Caco-2 (cell line): ENCODE measurements around the gene SPTLC1. TPM values are rescaled to one million over a fixed set of nuclear protein-coding genes. Genes with fewer than 3 reads are reported as not detected.

Experiments used
- BruUV-seq: library from RNA; stranded (reverse); fragments of 400-500 nt; replicated peaks from 2 replicates; lab custom pipeline; 2021; lab: Mats Ljungman, UMichigan
- CTCF ChIA-PET: fragments of 300-600 bp; sonication (Branson Sonifier 250); formaldehyde crosslinking; loops from one replicate; lab custom pipeline; 2022; ENCODE audit warnings: antibody characterized with exemption; lab: Charles Lee
- POLR2A ChIA-PET: fragments of 300-600 bp; sonication (Branson Sonifier 250); formaldehyde crosslinking; loops from one replicate; lab custom pipeline; 2022; ENCODE audit warnings: antibody characterized with exemption; lab: Charles Lee
- DNase-seq, 2 experiments: peaks; one replicate each; pipeline versions ENCODE4 v3.0.0 to v3.0.0-alpha.2; 2020 to 2022
- H3K27me3 ChIP-seq: replicated peaks from 2 replicates; pipeline ENCODE4 v1.6.0; 2011; ENCODE audit warnings: low read length; ENCODE audit not compliant: control insufficient read depth, insufficient read depth
- H3K36me3 ChIP-seq: 2 replicates; pipeline ENCODE4 v1.5.1; 2011; ENCODE audit warnings: low read length; ENCODE audit not compliant: control insufficient read depth, insufficient read depth
- H3K4me1 ChIP-seq: fragments of 250-450 bp; sonication (Bioruptor Pico); 2 replicates; pipeline ENCODE4 v1.5.1; 2020; ENCODE audit warnings: mild to moderate bottlenecking
- H3K4me3 ChIP-seq: 2 replicates; pipeline ENCODE4 v1.5.1; 2011; ENCODE audit warnings: low read depth, mild to moderate bottlenecking, control low read depth, low read length
- H3K9me3 ChIP-seq: fragments of 250-450 bp; sonication (Bioruptor Pico); 2 replicates; pipeline ENCODE4 v1.5.1; 2020; ENCODE audit warnings: mild to moderate bottlenecking, moderate library complexity
- H3K27ac Mint-ChIP-seq: one replicate; pipeline ENCODE4 v1.8.0; 2022; ENCODE audit warnings: mixed read lengths; ENCODE audit not compliant: unreplicated experiment
- H3K27me3 Mint-ChIP-seq: one replicate; pipeline ENCODE4 v1.8.0; 2022; ENCODE audit warnings: mixed read lengths; ENCODE audit not compliant: insufficient read depth, unreplicated experiment
- H3K36me3 Mint-ChIP-seq: one replicate; pipeline ENCODE4 v1.8.0; 2022; ENCODE audit warnings: mild to moderate bottlenecking, mixed read lengths; ENCODE audit not compliant: insufficient read depth, unreplicated experiment
- H3K4me1 Mint-ChIP-seq: one replicate; pipeline ENCODE4 v1.8.0; 2022; ENCODE audit warnings: low read depth, mixed read lengths; ENCODE audit not compliant: unreplicated experiment
- H3K4me3 Mint-ChIP-seq: one replicate; pipeline ENCODE4 v1.8.0; 2022; ENCODE audit warnings: mild to moderate bottlenecking, moderate library complexity, mixed read lengths; ENCODE audit not compliant: unreplicated experiment
- H3K9me3 Mint-ChIP-seq: one replicate; pipeline ENCODE4 v1.8.0; 2022; ENCODE audit warnings: mixed read lengths; ENCODE audit not compliant: unreplicated experiment
- CTCF ChIP-seq, 2 experiments: fragments of 200-600 bp in 1 of 2; IDR thresholded peaks; 1 replicate in 1 of 2; 2 replicates in 1 of 2; pipeline versions ENCODE4 v1.5.1 to v1.8.0; 2011 to 2022; ENCODE audit warnings: antibody characterized with exemption in 1 of 2, control low read depth in 1 of 2, inconsistent platforms in 1 of 2, low read depth in 1 of 2, low read length in 1 of 2, mild to moderate bottlenecking in 1 of 2, moderate library complexity in 1 of 2; ENCODE audit not compliant: insufficient read depth in 1 of 2, severe bottlenecking in 1 of 2, unreplicated experiment in 1 of 2
- intact Hi-C: fragments of 100-400 bp; cut with micrococcal nuclease; formaldehyde crosslinking; loops from one replicate; pipeline ENCODE4 v1.10.0; 2022; ENCODE audit not compliant: unreplicated experiment
- total RNA-seq: library from RNA; stranded (reverse); gene quantifications from 2 replicates; pipeline ENCODE4 v1.2.3, GENCODE V29; 2022

The SPTLC1 gene
- total RNA-seq, 1 experiment from 2014 or later, result 43.6 TPM

GRCh38 chr9:92047500-92047899 lies 67.7 kb downstream of the SPTLC1 start:
- POLR2A ChIA-PET, result no interaction called here
- Histone ChIP-seq H3K4me3 (no peak overlapping the region), H3K9me3 (no peaks in the 10 kb centered on the region), H3K4me1 (no peaks in the 10 kb centered on the region), H3K27me3 (no peaks in the 10 kb centered on the region), H3K36me3 (no peaks in the 10 kb centered on the region)
- Mint-ChIP-seq H3K27me3 (no peaks in the 10 kb centered on the region), H3K27ac (no peak overlapping the region), H3K4me3 (no peak overlapping the region), H3K4me1 (no peaks in the 10 kb centered on the region), H3K36me3 (peaks cover 47% of the 10 kb centered on the region), H3K9me3 (peaks cover 19% of the 10 kb centered on the region)
- intact Hi-C loops, result no loop called here
- CTCF ChIA-PET, result no interaction called here
- no peak for DNase-seq
- no TSS peak for BruUV-seq
- no peak for TF ChIP-seq CTCF (IDR thresholded peaks at IDR 0.05; ENCODE audit: insufficient read depth in 1 of 2, low read depth in 1 of 2, low read length in 1 of 2, severe bottlenecking in 1 of 2, unreplicated experiment in 1 of 2)

DNA sequence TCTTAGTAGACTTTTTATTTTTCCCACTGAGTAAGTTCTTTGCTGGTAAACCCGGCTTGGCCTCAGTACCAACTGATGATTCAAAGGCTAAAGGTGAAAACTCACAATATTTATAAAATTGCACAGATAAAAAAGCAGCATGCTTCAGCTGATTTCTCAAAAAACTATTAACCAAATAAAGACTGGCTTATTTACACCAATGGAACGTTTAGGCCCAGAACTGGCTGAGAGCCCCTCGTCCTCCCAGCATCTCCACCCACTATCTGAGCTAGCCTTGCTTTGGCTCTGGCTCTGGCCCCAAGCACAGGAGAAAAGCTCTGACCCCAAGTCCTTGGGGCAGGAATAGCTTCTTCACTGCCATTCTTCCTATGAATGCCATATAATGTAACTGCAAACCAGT lies 68.5 kb downstream of the SPTLC1 start:
- CTCF ChIA-PET, result no interaction called here
- POLR2A ChIA-PET, result no interaction called here
- TF ChIP-seq CTCF (IDR thresholded peaks at IDR 0.05; ENCODE audit: insufficient read depth in 1 of 2, low read depth in 1 of 2, low read length in 1 of 2, severe bottlenecking in 1 of 2, unreplicated experiment in 1 of 2), result no peak
- peaks cover 55% of the 10 kb centered on the region for H3K36me3 Mint-ChIP-seq
- H3K27ac Mint-ChIP-seq, result no peak overlapping the region
- no peak overlapping the region for H3K4me3 Mint-ChIP-seq
- peaks cover 23% of the 10 kb centered on the region for H3K9me3 Mint-ChIP-seq
- DNase-seq, result no peak
- no TSS peak for BruUV-seq
- Histone ChIP-seq H3K4me1 (no peaks in the 10 kb centered on the region), H3K4me3 (no peak overlapping the region), H3K36me3 (no peaks in the 10 kb centered on the region), H3K9me3 (peaks cover 4% of the 10 kb centered on the region; the same call in 1 of the 2 replicates), H3K27me3 (no peaks in the 10 kb centered on the region)
- intact Hi-C loops, result no loop called here
- no peaks in the 10 kb centered on the region for H3K27me3 Mint-ChIP-seq
- no peaks in the 10 kb centered on the region for H3K4me1 Mint-ChIP-seq

DNA sequence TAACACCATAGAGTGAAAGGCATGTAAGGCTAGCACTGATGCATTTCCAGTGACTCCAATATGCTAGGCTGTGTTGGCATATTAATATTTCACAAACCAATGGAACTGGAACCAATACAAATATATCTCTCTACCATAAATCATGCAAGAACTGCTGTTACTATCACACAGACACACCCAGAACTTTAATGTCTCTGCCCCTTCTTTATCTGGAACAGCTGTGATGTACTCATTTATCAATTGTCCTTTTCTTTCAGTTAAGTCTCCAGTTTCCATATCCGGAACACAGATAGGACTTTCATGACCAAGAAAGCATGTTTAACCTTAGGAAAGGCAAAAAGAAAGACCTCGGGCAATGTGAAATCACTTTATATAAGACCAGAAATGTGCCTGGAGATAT lies 70.3 kb downstream of the SPTLC1 start:
- Histone ChIP-seq H3K4me3 (no peak overlapping the region), H3K4me1 (no peaks in the 10 kb centered on the region), H3K27me3 (no peaks in the 10 kb centered on the region), H3K9me3 (peaks cover 4% of the 10 kb centered on the region; the same call in 1 of the 2 replicates), H3K36me3 (no peaks in the 10 kb centered on the region)
- H3K27me3 Mint-ChIP-seq, result no peaks in the 10 kb centered on the region
- no peak for DNase-seq
- BruUV-seq, result no TSS peak
- no peak overlapping the region for H3K27ac Mint-ChIP-seq
- ChIA-PET CTCF (no interaction called here), POLR2A (no interaction called here)
- intact Hi-C loops, result no loop called here
- TF ChIP-seq CTCF (IDR thresholded peaks at IDR 0.05; ENCODE audit: insufficient read depth in 1 of 2, low read depth in 1 of 2, low read length in 1 of 2, severe bottlenecking in 1 of 2, unreplicated experiment in 1 of 2), result no peak
- no peak overlapping the region for H3K4me3 Mint-ChIP-seq
- peaks cover 23% of the 10 kb centered on the region for H3K9me3 Mint-ChIP-seq
- H3K36me3 Mint-ChIP-seq, result peaks cover 58% of the 10 kb centered on the region
- H3K4me1 Mint-ChIP-seq, result no peaks in the 10 kb centered on the region
